MCF 10A (cell line): ENCODE measurements around the gene GPR180. TPM values are rescaled to one million over a fixed set of nuclear protein-coding genes. Genes with fewer than 3 reads are reported as not detected.
"Not testable (repeated sequence)": the region's sequence is repeated elsewhere in the genome, so short reads cannot be mapped to it uniquely, and the experiment has no call there.

Source experiments
- BruUV-seq: library from RNA; stranded (reverse); fragments of 400-500 nt; replicated peaks from 2 replicates; lab custom pipeline; 2021; lab: Mats Ljungman, UMichigan
- CTCF ChIA-PET: fragments of 300-600 bp; sonication (Branson Sonifier 250); formaldehyde crosslinking; extraction: SDS; loops from one replicate; lab custom pipeline; 2021; ENCODE audit warnings: antibody characterized with exemption, inconsistent platforms; lab: Yijun Ruan, JAX
- POLR2A ChIA-PET: fragments of 300-600, 350-650 bp; sonication (Branson Sonifier 250); formaldehyde crosslinking; extraction: SDS; loops from one replicate; lab custom pipeline; 2020; ENCODE audit warnings: antibody characterized with exemption, inconsistent platforms; lab: Yijun Ruan, JAX
- DNase-seq: peaks from one replicate; pipeline ENCODE4 v3.0.0-alpha.2; 2018; ENCODE audit not compliant: unreplicated experiment
- H3K27ac Mint-ChIP-seq: one replicate; pipeline ENCODE4 v1.8.0; 2022; ENCODE audit warnings: mild to moderate bottlenecking, low read depth, mixed read lengths; ENCODE audit not compliant: unreplicated experiment
- H3K27me3 Mint-ChIP-seq: one replicate; pipeline ENCODE4 v1.8.0; 2022; ENCODE audit warnings: mixed read lengths; ENCODE audit not compliant: insufficient read depth, unreplicated experiment
- H3K36me3 Mint-ChIP-seq: one replicate; pipeline ENCODE4 v1.8.0; 2022; ENCODE audit warnings: mild to moderate bottlenecking, moderate library complexity, mixed read lengths; ENCODE audit not compliant: insufficient read depth, unreplicated experiment
- H3K4me1 Mint-ChIP-seq: one replicate; pipeline ENCODE4 v1.8.0; 2022; ENCODE audit warnings: mixed read lengths; ENCODE audit not compliant: insufficient read depth, unreplicated experiment
- H3K4me3 Mint-ChIP-seq: one replicate; pipeline ENCODE4 v1.8.0; 2022; ENCODE audit warnings: mild to moderate bottlenecking, moderate library complexity, mixed read lengths; ENCODE audit not compliant: unreplicated experiment
- H3K9me3 Mint-ChIP-seq: one replicate; pipeline ENCODE4 v1.8.0; 2022; ENCODE audit warnings: mixed read lengths; ENCODE audit not compliant: unreplicated experiment
- CTCF ChIP-seq: fragments of 200-600 bp; IDR thresholded peaks from one replicate; pipeline ENCODE4 v1.8.0; 2022; ENCODE audit warnings: antibody characterized with exemption, mild to moderate bottlenecking; ENCODE audit not compliant: unreplicated experiment
- intact Hi-C: fragments of 100-400 bp; cut with micrococcal nuclease; formaldehyde crosslinking; loops from 2 replicates; pipeline ENCODE4 v1.14.1; 2022
- total RNA-seq: library from RNA; stranded (reverse); gene quantifications from 2 replicates; pipeline ENCODE4 v1.2.3, GENCODE V29; 2022

The GPR180 gene
- total RNA-seq, 1 experiment from 2014 or later, result 4.9 TPM

- no peak for TF ChIP-seq CTCF
- CTCF ChIA-PET, result interaction anchor here (0.6 to 11.3 kb wide), 8 partner anchors 28 to 784 kb away, joined by 3 to 240 read pairs (median 4); no protein-coding TSS in a partner anchor
- Mint-ChIP-seq H3K4me3 (no peak overlapping the region), H3K27me3 (no peaks in the 10 kb centered on the region), H3K36me3 (peaks cover 63% of the 10 kb centered on the region), H3K27ac (no peak overlapping the region), H3K4me1 (no peaks in the 10 kb centered on the region), H3K9me3 (no peaks in the 10 kb centered on the region)
- no TSS peak for BruUV-seq
- POLR2A ChIA-PET, result interaction anchor here (0.6 to 1.2 kb wide), 2 partner anchors 534 to 760 kb away, joined by 3 to 5 read pairs; no protein-coding TSS in a partner anchor
- no peak for DNase-seq
- intact Hi-C loops, result no loop called here
Measured at GRCh38 chr13:94622344-94622743, 20.7 kb downstream of the GPR180 start.

- no peak overlapping the region for H3K27ac Mint-ChIP-seq
- H3K36me3 Mint-ChIP-seq, result peaks cover 66% of the 10 kb centered on the region
- no peaks in the 10 kb centered on the region for H3K27me3 Mint-ChIP-seq
- no peaks in the 10 kb centered on the region for H3K4me1 Mint-ChIP-seq
- no TSS peak for BruUV-seq
- no peak for TF ChIP-seq CTCF
- H3K9me3 Mint-ChIP-seq, result no peaks in the 10 kb centered on the region
- POLR2A ChIA-PET, result no interaction called here
- no peak for DNase-seq
- CTCF ChIA-PET, result interaction anchor here (0.7 to 11.3 kb wide), 7 partner anchors 188 to 850 kb away, joined by 3 to 240 read pairs (median 5); no protein-coding TSS in a partner anchor
- H3K4me3 Mint-ChIP-seq, result no peak overlapping the region
- intact Hi-C loops, result no loop called here
Measured at GRCh38 chr13:94623316-94623715, 21.7 kb downstream of the GPR180 start.

- H3K27me3 Mint-ChIP-seq, result no peaks in the 10 kb centered on the region
- no peak for TF ChIP-seq CTCF
- peaks cover 40% of the 10 kb centered on the region for H3K36me3 Mint-ChIP-seq
- intact Hi-C loops, result no loop called here
- no peak overlapping the region for H3K27ac Mint-ChIP-seq
- no peak for DNase-seq
- no peaks in the 10 kb centered on the region for H3K9me3 Mint-ChIP-seq
- ChIA-PET CTCF (interaction anchor here (1.4 to 3.1 kb wide), 4 partner anchors 11 to 525 kb away, joined by 5 to 17 read pairs (median 11); no protein-coding TSS in a partner anchor), POLR2A (no interaction called here)
- H3K4me1 Mint-ChIP-seq, result no peaks in the 10 kb centered on the region
- no TSS peak for BruUV-seq
- H3K4me3 Mint-ChIP-seq, result no peak overlapping the region
Measured at GRCh38 chr13:94630858-94631257, 29.2 kb downstream of the GPR180 start.

GRCh38 chr13:94632226-94632980, 30.7 kb downstream of the GPR180 start:
- no peak for TF ChIP-seq CTCF
- Mint-ChIP-seq H3K9me3 (no peaks in the 10 kb centered on the region), H3K27me3 (no peaks in the 10 kb centered on the region), H3K4me1 (no peaks in the 10 kb centered on the region), H3K36me3 (peaks cover 28% of the 10 kb centered on the region), H3K4me3 (no peak overlapping the region), H3K27ac (no peak overlapping the region)
- BruUV-seq, result no TSS peak
- no peak for DNase-seq
- intact Hi-C loops, result no loop called here
- CTCF ChIA-PET, result interaction anchor here (1.0 kb wide), 1 partner anchor 11 kb away, joined by 3 read pairs; no protein-coding TSS in a partner anchor
- POLR2A ChIA-PET, result no interaction called here

GRCh38 chr13:94636096-94636495, 34.4 kb downstream of the GPR180 start:
- H3K4me3 Mint-ChIP-seq, H3K36me3 Mint-ChIP-seq, intact Hi-C loops, DNase-seq, H3K4me1 Mint-ChIP-seq, BruUV-seq, H3K27ac Mint-ChIP-seq, POLR2A ChIA-PET, H3K9me3 Mint-ChIP-seq, H3K27me3 Mint-ChIP-seq: not testable (repeated sequence)
- CTCF ChIA-PET, result interaction anchor here (2.0 kb wide), 1 partner anchor 18 kb away, joined by 5 read pairs; no protein-coding TSS in a partner anchor
